NCI-H187 (cell line): ENCODE measurements around the gene PBRM1.

ENCODE experiments used
- DNase-seq, 2 experiments: peaks; one replicate each; lab custom pipeline; 2025; lab: John Stamatoyannopoulos, UW

Gene PBRM1

GRCh38 chr3:52509753-52510328 lies 175.9 kb downstream of the PBRM1 start:
- DNase-seq: no peak

DNA sequence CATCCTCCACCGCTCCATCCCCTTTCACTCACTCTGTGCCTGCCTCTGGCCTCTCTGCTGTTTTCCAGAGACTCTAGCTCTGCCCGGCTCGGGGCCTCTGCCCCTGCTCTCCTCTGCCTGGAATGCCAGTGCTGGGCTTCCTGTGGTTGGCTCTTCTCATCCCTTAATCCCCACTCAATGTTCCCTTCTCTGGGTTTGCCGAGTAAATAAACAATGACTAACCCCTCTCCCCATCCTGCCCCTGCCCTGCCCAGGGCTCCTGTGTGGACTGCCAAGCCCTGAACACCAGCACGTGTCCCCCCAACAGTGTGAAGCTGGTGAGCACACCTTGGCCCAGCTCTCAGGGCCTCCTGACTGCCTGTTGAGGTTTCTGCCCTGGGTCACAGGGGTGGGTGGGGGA lies 178.4 kb downstream of the PBRM1 start:
- DNase-seq: no peak

DNA sequence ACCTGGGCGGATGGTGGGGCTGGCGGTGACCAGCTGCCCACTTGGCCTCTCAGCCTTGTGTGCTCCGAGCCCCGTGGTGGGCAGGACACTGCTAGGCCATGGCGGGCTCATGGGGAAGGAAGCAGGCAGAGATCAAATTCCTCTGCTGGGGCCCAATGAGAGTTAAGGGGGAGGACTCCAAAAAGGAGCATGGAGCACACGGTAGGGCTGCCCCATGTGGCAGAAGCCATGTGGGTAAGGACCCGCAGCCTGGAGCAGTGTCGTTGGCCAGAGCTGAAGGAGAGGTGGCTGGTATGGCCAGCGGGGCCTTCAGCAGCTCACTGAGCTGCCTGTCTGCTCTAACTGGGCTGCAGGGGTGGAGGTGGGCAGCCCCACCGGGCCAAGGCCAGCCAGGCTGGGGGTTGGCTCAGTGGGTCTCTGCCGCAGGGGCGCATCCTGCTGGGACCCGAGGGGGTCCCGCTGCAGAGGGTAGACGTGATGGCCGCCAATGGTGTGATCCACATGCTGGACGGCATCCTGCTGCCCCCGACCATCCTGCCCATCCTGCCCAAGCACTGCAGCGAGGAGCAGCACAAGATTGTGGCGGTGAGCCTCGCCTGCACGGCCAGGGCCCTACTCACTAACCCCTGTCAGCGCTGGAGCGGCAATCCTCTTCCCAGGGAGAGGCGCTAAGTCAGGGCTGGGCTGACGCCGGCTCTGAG lies 179.3 kb downstream of the PBRM1 start:
- DNase-seq: no peak

GRCh38 chr3:52504977-52505376 lies 180.7 kb downstream of the PBRM1 start:
- no peak for DNase-seq

DNA sequence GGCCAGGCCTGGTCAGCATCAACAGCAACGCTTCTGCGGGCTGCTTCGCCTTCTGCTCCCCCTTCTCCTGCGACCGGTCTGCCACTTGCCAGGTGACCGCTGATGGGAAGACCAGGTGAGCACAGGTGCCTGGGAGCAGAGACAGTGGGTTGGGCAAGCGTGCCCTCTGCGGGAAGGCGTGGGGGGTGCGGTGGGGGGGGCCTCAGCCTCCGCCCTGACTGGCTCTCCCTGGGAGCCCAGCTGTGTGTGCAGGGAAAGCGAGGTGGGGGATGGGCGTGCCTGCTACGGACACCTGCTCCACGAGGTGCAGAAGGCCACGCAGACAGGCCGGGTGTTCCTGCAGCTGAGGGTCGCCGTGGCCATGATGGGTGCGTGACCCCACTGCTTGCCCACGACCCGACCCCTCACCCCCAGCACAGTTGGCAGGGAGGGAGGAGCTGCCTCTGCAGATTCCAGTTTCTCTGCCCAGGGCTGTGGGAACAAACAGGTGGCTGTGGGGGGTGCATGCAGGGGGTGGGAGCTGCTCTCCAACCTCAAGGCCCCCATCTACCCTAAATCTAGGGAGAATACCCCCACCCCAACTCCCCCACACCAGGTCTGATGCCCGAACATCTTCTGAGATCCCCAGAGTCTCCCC lies 181.8 kb downstream of the PBRM1 start:
- DNase-seq: no peak

- no peak for DNase-seq
Observed at GRCh38 chr3:52502808-52503350, 182.8 kb downstream of the PBRM1 start.

DNA sequence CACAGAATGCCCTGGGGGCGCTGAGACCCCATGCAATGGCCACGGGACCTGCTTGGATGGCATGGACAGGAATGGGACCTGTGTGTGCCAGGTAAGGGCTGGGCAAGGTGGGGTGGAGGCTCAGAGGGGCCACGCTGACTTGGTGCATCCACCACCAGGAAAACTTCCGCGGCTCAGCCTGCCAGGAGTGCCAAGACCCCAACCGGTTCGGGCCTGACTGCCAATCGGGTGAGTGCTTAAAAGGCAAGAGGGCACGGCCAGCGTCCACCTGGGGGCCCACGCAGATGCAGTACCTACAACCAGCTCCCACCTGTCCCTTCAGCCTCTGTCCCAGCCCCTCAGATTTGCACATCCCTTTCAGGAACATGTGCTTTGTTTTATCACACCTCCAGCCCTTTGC lies 183.7 kb downstream of the PBRM1 start:
- no peak for DNase-seq

DNA sequence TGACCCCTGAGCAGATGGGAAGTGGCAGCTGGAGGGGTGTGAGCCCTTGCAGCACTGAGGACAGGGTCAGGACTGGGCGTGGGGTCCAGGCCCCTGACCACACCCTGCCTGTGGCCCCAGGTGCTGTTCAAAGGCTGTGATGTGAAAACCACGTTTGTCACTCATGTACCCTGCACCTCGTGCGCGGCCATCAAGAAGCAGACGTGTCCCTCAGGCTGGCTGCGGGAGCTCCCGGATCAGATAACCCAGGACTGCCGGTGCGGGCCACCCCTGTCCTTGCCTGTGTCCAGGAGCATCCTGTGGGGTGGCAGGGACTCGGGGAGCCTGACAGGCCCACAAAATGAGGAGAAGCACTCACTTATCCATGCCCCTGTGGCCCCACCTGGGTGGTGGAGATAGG lies 184.7 kb downstream of the PBRM1 start:
- DNase-seq: no peak

DNA sequence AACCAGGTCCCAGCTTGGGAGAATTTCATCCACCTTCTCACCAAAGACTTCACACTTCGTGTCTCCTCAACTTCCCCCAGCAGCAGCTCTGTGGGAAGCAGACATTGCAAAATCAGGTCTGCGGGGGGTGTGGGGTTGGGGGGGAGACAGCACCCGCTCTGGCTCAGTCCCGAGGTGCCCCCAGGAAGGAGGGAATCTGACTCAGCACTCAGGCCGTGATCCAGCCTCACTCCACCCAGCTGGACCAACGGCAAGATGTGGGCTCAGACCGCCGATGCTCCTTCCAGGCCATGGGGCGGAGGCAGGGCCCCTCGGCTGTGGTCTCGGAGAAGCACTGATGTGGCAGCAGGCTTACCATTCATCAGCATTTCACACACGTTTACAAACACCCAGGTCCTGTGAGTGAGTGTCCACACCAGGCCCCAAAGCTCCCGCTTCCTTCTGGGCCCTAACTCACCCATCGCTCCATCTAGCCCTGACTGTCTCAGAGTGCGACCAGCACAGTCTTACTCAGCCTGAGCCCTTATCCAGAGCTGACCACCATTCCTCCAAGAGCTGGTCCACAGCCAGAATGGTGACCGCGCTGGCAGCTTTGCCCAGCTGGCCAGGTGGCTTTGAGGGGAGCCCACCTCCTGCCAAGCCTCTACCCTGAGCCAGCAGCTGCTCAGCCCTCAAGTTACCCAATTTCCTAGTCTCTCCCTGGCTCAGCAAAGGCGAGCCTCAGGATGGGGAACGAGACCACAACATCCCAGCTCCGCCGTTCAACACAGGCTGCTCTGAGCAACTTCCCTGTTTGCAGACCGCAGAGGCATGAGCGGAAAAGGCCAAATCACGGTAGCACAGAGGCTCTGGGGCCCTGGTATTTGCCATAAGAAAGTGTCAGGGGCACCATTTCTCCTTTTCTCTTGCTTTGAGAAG lies 187.3 kb downstream of the PBRM1 start:
- DNase-seq: no peak

- no peak for DNase-seq
Observed at GRCh38 chr3:52495777-52496602, 189.7 kb downstream of the PBRM1 start.
